Stimulated activated CD4-positive, alpha-beta T cell treated with anti-CD3 and anti-CD28 coated beads, Interleukin-12 subunit alpha, Interleukin-12 subunit beta, amount 100 ng/mL, for 48 hours (primary cell): ENCODE data around the gene SERPINE3.

Source experiments
- DNase-seq, 3 donors: peaks; one replicate each; pipeline ENCODE4 v3.0.0-alpha.2; 2020; ENCODE audit warnings: low read depth in 2 of 3, low spot score in 1 of 3

Gene SERPINE3

DNA sequence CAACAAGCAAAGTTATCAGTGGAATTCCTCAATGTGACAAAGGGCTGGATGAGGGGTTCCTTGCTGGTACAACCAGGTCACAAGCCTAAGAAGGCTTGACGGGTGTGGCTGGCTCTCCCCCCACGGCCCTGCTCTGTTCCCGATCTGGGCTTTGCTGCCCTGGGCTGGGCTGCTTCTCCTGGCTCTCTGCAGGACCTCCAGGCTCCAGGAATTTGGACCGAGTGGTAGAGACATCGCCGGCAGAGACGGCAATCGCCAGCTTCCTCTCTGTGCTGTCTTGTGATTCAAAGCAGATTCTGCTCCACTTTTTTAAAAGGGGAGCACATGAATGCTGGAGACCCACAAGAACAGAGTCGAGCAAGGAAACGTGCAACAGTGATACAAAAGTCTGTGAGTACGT lies at the start of gene SERPINE3:
SERPINE3 (plus strand) TSS at position 338 of the 400 bp plus-strand sequence. CDS start 1,401 bp downstream, outside the sequence.
- DNase-seq = no peak

GRCh38 chr13:51291341-51291740 lies 48.1 kb upstream of the SERPINE3 start:
- no peak for DNase-seq

- DNase-seq = no peak
Observed at GRCh38 chr13:51292000-51292565, 47.4 kb upstream of the SERPINE3 start.

- no peak for DNase-seq
Observed at GRCh38 chr13:51297556-51297955, 41.9 kb upstream of the SERPINE3 start.

DNA sequence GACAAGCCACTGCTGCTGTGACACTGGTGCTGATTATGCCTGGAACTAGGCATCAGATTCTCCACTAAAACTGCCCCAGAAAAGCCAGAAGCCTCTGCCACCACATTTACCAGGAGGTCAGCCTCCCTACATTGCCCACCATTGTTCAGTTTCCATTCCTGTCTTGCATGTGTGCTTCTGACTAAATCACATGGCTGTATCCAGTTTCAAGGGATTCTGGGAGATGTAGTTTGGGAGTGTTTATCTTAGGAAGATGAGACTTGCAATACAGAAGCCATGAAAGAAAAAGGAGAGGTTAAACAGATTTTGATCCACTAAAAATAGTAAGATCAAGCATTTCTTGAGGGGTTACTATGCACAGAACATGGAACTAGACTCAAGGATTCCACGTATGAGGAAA lies 40.7 kb upstream of the SERPINE3 start:
- no peak for DNase-seq

DNA sequence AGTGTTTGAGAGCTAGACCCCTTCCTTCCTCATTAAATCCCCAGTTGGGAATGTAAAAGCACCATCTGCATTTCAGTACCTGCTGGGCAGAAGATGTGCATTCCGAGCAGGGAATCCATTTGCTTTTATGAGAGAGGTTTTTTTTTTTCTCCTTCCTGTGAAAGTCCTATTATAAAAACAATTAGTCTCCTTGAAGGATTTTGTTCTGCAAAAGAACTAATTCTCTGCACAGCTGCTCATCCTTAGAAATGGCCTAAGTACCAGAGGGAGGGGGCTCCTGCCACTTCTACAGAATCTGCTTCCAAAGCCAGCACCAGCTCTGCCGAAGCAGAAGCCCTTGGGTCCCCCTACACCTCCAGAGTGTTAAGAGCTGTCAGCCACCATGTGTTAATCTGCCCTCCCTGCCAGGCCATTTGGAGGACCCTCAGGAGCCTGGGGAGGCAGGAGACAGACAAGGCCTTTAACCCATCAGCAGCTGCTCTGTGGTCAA lies 36.4 kb upstream of the SERPINE3 start:
- DNase-seq = no peak

GRCh38 chr13:51303882-51304281 lies 35.6 kb upstream of the SERPINE3 start:
- no peak for DNase-seq

GRCh38 chr13:51305271-51305967 lies 34.1 kb upstream of the SERPINE3 start:
- no peak for DNase-seq

DNA sequence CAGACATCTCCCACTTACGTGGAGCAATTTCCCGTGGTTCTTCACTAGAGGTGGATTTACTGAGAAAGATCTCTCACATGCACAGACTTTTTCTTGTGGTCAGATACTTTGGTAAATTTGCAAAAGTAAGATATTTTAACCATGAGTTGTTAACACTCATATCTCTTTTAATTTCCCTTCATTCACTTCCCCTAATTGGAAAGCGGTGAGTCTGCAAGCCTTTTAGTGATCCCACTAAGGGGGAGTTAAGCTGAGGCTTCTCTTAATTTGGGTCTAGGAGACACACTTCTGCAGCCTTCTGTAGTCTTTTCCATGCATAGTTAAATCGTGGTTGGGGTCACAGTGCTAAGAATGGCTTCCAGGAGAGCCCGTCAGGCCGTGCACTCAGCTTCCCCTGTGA lies 30.7 kb upstream of the SERPINE3 start:
- no peak for DNase-seq

- no peak for DNase-seq
Observed at GRCh38 chr13:51311231-51311630, 28.3 kb upstream of the SERPINE3 start.

DNA sequence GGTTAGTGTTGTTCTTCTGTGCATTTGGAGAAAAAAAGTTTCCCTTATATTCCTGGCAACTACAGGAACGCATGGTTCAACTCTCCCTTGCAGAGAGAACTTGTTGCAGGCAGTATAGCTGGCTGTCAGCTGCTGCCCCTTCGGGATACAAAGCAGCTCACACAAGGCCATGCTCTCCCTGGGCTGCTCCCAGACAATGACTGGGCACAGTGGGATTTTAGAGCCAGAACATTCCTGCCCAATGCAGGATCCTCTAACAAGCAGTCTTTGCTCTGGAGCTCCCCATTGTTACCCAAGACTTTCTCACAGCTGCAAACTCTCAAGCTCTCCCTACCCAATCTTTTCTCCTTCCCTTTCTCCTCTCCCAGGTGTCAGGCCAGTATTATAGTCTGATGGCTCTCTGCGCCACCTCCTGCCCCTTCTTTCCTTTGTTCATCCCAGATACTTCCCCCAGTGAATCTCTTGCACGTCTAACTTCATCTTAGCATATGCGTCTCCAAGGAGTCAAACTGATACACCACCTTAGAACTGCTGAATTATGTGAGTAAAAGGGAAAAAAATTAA lies 27.5 kb upstream of the SERPINE3 start:
- no peak for DNase-seq

GRCh38 chr13:51313619-51314018 lies 25.9 kb upstream of the SERPINE3 start:
- DNase-seq = no peak

DNA sequence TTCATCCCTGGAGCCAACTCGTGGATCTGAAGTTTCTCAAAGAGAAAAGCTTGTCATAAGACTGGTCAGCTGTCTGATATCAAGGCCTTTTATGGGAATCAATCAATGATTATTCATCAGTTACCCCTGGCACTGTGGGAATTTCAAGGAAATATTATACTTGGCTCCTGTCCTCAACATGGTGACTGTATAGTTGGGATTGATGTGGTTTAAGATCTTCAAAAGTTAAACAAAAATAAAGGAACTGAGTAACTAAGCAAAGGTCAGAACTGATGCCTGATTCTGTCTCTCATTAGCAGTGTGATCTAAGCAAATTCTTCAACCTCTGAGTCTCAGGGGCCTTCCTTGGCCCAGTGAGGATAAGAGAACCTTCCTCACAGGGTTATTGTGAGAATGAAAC lies 22.2 kb upstream of the SERPINE3 start:
- no peak for DNase-seq

GRCh38 chr13:51318015-51318414 lies 21.5 kb upstream of the SERPINE3 start:
- DNase-seq = no peak

DNA sequence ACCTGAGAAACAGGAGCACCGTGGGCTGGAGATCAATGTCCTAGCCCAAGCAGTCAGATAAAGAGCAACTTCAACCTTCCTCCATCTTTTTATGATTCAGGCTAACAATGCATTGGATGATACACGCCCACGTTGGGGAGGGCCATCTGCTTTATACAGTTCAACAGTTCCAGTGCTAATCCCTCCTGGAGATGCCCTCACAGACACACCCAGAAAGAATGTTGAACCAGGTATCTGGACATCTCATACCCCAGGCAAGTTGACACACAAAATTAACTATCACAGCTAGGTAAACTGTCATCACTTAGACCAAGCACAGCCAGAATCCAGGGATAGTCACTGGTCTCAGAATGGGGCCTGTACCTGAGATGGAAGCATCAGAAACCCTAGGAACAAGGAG lies 20.6 kb upstream of the SERPINE3 start:
- DNase-seq = no peak

DNA sequence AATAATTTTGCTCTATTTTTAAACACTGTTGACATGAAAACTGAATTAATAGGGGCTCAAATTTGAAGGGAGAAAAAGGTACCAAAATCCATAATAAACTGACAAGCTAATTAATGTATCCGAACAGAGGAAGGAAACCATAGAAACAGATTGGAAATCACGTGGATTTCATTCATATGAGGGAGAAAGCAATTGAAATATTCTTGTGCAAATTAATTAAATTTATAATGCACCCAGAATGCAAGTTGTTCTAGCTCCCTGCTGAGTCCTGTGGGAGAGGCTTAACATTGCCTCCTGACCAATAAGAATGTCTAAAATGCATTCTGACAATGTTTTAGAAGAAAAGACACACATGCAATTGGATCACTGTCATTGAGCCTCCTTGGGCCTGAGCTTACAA lies 17.7 kb upstream of the SERPINE3 start:
- DNase-seq = no peak

DNA sequence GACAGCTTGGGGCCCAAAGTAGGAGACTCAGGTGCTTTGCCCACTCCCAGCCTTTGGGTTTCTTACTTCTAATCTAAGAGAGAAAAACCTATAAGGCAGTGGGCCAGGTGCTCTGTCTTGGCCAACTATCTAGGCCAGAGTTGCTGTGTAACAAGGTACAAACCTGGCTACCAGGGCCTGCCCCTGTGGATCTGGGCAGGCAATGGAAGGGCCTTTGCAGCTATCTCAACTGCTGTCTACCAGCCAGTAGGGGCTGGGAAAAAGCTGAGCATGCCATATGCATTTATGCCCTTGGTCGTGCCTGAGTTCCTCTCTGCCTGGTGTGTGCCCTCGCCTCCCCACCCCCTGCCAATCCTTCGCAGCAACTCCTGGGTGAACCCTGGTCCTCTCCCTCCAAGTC lies 16.7 kb upstream of the SERPINE3 start:
- no peak for DNase-seq

- DNase-seq = no peak
Observed at GRCh38 chr13:51323824-51324511, 15.5 kb upstream of the SERPINE3 start.

GRCh38 chr13:51324714-51325420 lies 14.6 kb upstream of the SERPINE3 start:
- no peak for DNase-seq

DNA sequence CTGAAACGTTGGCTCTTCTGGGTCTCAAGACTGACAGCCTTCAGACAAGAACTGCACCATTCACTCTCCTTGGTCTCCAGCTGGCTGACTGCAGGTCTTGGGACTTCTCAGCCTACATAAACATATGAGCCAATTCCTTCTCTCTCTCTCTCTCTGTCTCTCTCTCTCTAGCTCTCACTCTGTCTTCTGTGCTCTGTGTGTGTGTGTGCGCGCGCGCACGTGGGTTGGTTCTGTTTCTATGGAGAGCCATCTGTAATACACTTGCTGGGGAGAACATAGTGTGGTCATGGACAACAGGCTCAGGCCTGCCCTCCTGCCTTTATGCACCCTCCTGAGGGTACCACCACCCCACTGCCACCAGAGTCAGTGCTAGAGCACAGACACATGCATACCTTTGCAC lies 13.7 kb upstream of the SERPINE3 start:
- no peak for DNase-seq

DNA sequence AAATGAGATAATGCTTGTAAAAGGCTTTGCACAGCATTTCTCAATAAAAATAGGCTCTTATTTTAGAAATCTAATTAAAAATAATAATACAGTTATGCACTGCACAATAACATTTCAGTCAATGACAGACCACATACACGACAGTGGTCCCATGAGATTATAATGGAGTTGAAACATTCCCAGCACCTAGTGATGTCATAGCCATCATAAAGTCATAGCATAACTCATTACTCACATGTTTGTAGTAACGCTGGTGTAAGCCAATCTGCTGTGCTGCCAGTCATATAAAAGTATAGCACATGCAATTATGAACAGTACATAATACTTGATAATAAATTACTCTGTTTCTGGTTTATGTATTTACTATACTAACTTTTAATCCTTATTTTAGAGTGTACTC lies 12.7 kb upstream of the SERPINE3 start:
- DNase-seq = no peak
